Mucosa of descending colon (tissue), 3 donors: Measurements from ENCODE around the gene EXOC3. TPM values are rescaled to one million over a fixed set of nuclear protein-coding genes. Genes with fewer than 3 reads are reported as not detected.

Experiments
- ATAC-seq: fragments of 200-7000 bp; cut with Tn5 transposase; one replicate; pipeline ENCODE4 v1.9.1; 2020; ENCODE audit warnings: mild to moderate bottlenecking, moderate library complexity
- DNase-seq, 3 donors: peaks; one replicate each; pipeline ENCODE4 v3.0.0-alpha.2; 2020
- H3K36me3 ChIP-seq: fragments of 200-600 bp; one replicate; pipeline ENCODE4 v1.8.0; 2021; ENCODE audit warnings: low read depth, mild to moderate bottlenecking
- H3K4me1 ChIP-seq: fragments of 200-600 bp; one replicate; pipeline ENCODE4 v1.8.0; 2021; ENCODE audit warnings: low read depth, mild to moderate bottlenecking
- H3K4me3 ChIP-seq: fragments of 200-600 bp; one replicate; pipeline ENCODE4 v1.8.0; 2021; ENCODE audit warnings: mild to moderate bottlenecking
- H3K9me3 ChIP-seq: fragments of 200-600 bp; one replicate; pipeline ENCODE4 v1.8.0; 2021; ENCODE audit warnings: mild to moderate bottlenecking
- CTCF ChIP-seq: fragments of 200-600 bp; IDR thresholded peaks from one replicate; pipeline ENCODE4 v1.8.0; 2022; ENCODE audit warnings: antibody characterized with exemption, mild to moderate bottlenecking
- intact Hi-C, 2 donors: fragments of 100-400 bp; cut with DNase I in 1 of 2; cut with micrococcal nuclease in 1 of 2; formaldehyde crosslinking; loops; one replicate each; pipeline versions ENCODE4 v1.11.0 to v1.11.1; 2022; cut with DNase I, micrococcal nuclease
- total RNA-seq, 3 donors: library from RNA; stranded (reverse); fragmentation: NEBNext Ultra II Directional in 2 of 3; extraction: Animal tissue kit (Norgen Biotek cat#: 25700) in 2 of 3; gene quantifications; one replicate each; pipeline versions ENCODE4 v1.2.1 to v1.2.4, GENCODE V29; 2021 to 2023
- donor health status: DM: no; HTN: no; CAD: no; lungs with moderate emphysema.
- donor health status: DM: no; HTN: no; CAD: no.
- donor health status: DM: no; HTN: yes; CAD: no.

EXOC3 gene
- total RNA-seq, 3 donors from 2014 or later, result 67.0 to 89.1 (median 76.8) TPM

GRCh38 chr5:422323-423232 lies 20.4 kb upstream of the EXOC3 start:
- no peak for ATAC-seq
- H3K36me3 ChIP-seq, result no peaks in the 10 kb centered on the region
- no peaks in the 10 kb centered on the region for H3K4me1 ChIP-seq
- DNase-seq, result peak in 1 of 3 donors; percentile 34
- intact Hi-C loops, result no loop called here
- no peak for TF ChIP-seq CTCF
- H3K4me3 ChIP-seq, result no peak overlapping the region
- no peaks in the 10 kb centered on the region for H3K9me3 ChIP-seq

GRCh38 chr5:423233-423565 lies 19.8 kb upstream of the EXOC3 start:
- intact Hi-C loops, result no loop called here
- Histone ChIP-seq H3K4me3 (no peak overlapping the region), H3K36me3 (no peaks in the 10 kb centered on the region), H3K9me3 (no peaks in the 10 kb centered on the region), H3K4me1 (no peaks in the 10 kb centered on the region)
- TF ChIP-seq CTCF, result no peak
- ATAC-seq, result no peak
- DNase-seq, result peak in 1 of 3 donors; percentile 33

- Histone ChIP-seq H3K4me3 (no peak overlapping the region), H3K9me3 (no peaks in the 10 kb centered on the region), H3K4me1 (no peaks in the 10 kb centered on the region), H3K36me3 (no peaks in the 10 kb centered on the region)
- peak in 1 of 3 donors; percentile 40 for DNase-seq
- intact Hi-C loops, result no loop called here
- TF ChIP-seq CTCF, result no peak
- no peak for ATAC-seq
Observed at GRCh38 chr5:423626-424261, 19.2 kb upstream of the EXOC3 start.

- H3K36me3 ChIP-seq, result no peaks in the 10 kb centered on the region
- DNase-seq (peak in 1 of 3 donors; percentile 47), ATAC-seq (peak; percentile 27)
- no peak for TF ChIP-seq CTCF
- H3K4me3 ChIP-seq, result no peak overlapping the region
- H3K4me1 ChIP-seq, result peaks cover 4% of the 10 kb centered on the region
- H3K9me3 ChIP-seq, result no peaks in the 10 kb centered on the region
- intact Hi-C loops, result no loop called here
Observed at GRCh38 chr5:424301-425110, 18.5 kb upstream of the EXOC3 start.

- peaks cover 15% of the 10 kb centered on the region for H3K4me1 ChIP-seq
- intact Hi-C loops, result no loop called here
- ATAC-seq, result no peak
- H3K4me3 ChIP-seq, result no peak overlapping the region
- no peaks in the 10 kb centered on the region for H3K36me3 ChIP-seq
- no peaks in the 10 kb centered on the region for H3K9me3 ChIP-seq
- TF ChIP-seq CTCF, result no peak
- DNase-seq, result no peak
Observed at GRCh38 chr5:425714-426113, 17.3 kb upstream of the EXOC3 start.
